PFSK-1 (cell line): ENCODE results near the gene DGLUCY.

Source experiments
- FOXP2 ChIP-seq: optimal IDR thresholded peaks from 2 replicates; pipeline ENCODE3; 2011; ENCODE audit warnings: borderline replicate concordance, control low read depth, inconsistent platforms; ENCODE audit not compliant: insufficient read depth; ENCODE audit errors: extremely low read length, extremely low read depth
- POLR2AphosphoS5 ChIP-seq: IDR thresholded peaks from 2 replicates; pipeline ENCODE4 v1.6.1; 2012; ENCODE audit warnings: low read depth, mild to moderate bottlenecking, control low read depth, low read length, moderate library complexity
- REST ChIP-seq, 2 experiments: IDR thresholded peaks; 2 replicates each; pipeline versions ENCODE4 v1.6.1 to v1.8.0; 2011 to 2012; ENCODE audit warnings: low read depth in 2 of 2, low read length in 2 of 2, control low read depth in 1 of 2, inconsistent platforms in 1 of 2, mild to moderate bottlenecking in 1 of 2, moderate library complexity in 1 of 2; ENCODE audit not compliant: insufficient read depth in 1 of 2
- SIN3A ChIP-seq: IDR thresholded peaks from 2 replicates; pipeline ENCODE4 v1.6.1; 2012; ENCODE audit warnings: mild to moderate bottlenecking, low read length, moderate library complexity, borderline replicate concordance; ENCODE audit not compliant: insufficient read depth
- TAF1 ChIP-seq: IDR thresholded peaks from 2 replicates; pipeline ENCODE4 v1.6.1; 2012; ENCODE audit warnings: low read length, control low read depth, borderline replicate concordance; ENCODE audit not compliant: insufficient read depth

The DGLUCY gene

GRCh38 chr14:91142214-91142668 lies 28.4 kb downstream of the DGLUCY start:
- no peak for TF ChIP-seq POLR2AphosphoS5
- no peak for TF ChIP-seq TAF1
- TF ChIP-seq REST (IDR thresholded peaks at IDR 0.05; ENCODE audit: insufficient read depth in 1 of 2, low read depth in 2 of 2, low read length in 2 of 2), result no peak
- TF ChIP-seq FOXP2, result no peak
- no peak for TF ChIP-seq SIN3A

DNA sequence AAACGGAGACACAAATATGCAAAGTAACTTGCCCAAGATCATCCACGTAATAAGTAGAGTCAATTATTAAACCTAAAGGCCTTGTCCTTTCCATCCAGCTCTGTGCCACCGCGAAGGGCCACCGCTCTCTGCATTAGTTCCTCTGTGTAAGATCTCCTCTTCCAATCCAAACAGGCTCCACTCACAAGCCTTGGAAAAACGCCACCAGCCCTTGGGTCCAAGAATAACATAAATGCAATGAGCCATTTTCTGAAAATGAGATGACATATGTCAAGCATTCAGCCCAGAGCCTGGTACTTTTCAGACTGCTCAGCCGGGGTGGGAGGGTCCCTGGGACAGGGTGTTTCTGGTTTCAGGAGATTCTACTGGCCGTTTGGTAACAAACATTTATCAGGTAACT lies 30.0 kb downstream of the DGLUCY start:
- TF ChIP-seq TAF1, result no peak
- no peak for TF ChIP-seq FOXP2
- no peak for TF ChIP-seq POLR2AphosphoS5
- TF ChIP-seq SIN3A, result no peak
- no peak for TF ChIP-seq REST (IDR thresholded peaks at IDR 0.05; ENCODE audit: insufficient read depth in 1 of 2, low read depth in 2 of 2, low read length in 2 of 2)

GRCh38 chr14:91144425-91145145 lies 30.7 kb downstream of the DGLUCY start:
- TF ChIP-seq SIN3A (no peak), REST (IDR thresholded peaks at IDR 0.05; ENCODE audit: insufficient read depth in 1 of 2, low read depth in 2 of 2, low read length in 2 of 2) (no peak), TAF1 (no peak), FOXP2 (no peak), POLR2AphosphoS5 (no peak)

DNA sequence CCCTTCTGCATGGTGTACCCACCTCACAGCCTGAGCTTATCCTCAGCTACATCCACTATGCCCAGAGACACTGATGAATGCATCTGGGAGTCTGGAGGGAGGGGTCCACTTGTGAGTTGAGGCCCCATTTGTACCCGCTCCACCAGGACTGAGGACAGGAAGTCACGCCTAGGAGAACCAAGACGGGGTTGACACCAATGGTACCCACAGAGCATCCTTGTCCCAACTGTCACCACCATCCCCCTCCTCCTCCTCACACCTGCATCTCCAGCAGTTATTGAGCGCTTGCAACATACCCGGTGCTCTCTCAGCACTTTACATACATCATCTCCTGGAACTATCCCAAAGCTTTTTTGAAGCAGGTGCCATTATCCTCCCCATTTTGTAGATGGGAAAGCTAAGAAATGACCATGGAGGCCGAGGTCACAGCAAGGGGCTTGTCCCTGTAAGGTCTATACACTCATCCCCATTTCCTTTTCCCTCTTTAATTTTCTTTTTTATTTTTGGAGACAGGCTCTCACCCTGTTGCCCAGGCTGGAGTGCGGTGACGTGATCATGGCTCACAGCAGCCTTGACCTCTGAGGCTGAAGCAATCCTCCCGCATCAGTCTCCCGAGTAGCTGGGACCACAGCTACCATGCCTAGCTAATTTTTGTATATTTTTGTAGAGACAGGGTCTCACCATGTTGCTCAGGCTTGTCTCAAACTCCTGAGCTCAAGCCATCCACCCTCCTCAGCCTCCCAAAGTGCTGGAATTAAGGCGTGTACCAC lies 31.7 kb downstream of the DGLUCY start:
- TF ChIP-seq TAF1 (no peak), FOXP2 (no peak), SIN3A (no peak), POLR2AphosphoS5 (no peak), REST (IDR thresholded peaks at IDR 0.05; ENCODE audit: insufficient read depth in 1 of 2, low read depth in 2 of 2, low read length in 2 of 2) (no peak)
